Osteoblast (primary cell): ENCODE data around the gene ANXA11. TPM values are rescaled to one million over a fixed set of nuclear protein-coding genes. Genes with fewer than 3 reads are reported as not detected.

Experiments
- DNase-seq: peaks from one replicate; pipeline ENCODE4 v3.0.0; 2011; ENCODE audit warnings: low spot score, mixed read lengths; ENCODE audit not compliant: insufficient read length; ENCODE audit errors: missing footprints
- H2AFZ ChIP-seq: 2 replicates; pipeline ENCODE4 v1.6.0; 2011; ENCODE audit warnings: mild to moderate bottlenecking, low read length
- H3K27ac ChIP-seq: 2 replicates; pipeline ENCODE4 v1.5.1; 2011; ENCODE audit warnings: mild to moderate bottlenecking, low read depth, low read length, moderate library complexity
- H3K27me3 ChIP-seq: 2 replicates; pipeline ENCODE4 v1.6.0; 2012; ENCODE audit warnings: mild to moderate bottlenecking, control low read depth, inconsistent platforms, low read length, moderate library complexity; ENCODE audit not compliant: insufficient read depth
- H3K36me3 ChIP-seq: 2 replicates; pipeline ENCODE4 v1.5.1; 2011; ENCODE audit warnings: mild to moderate bottlenecking, low read length, control low read depth, moderate library complexity; ENCODE audit not compliant: insufficient read depth
- H3K4me1 ChIP-seq: 2 replicates; pipeline ENCODE4 v1.5.1; 2011; ENCODE audit warnings: mild to moderate bottlenecking, low read length, control low read depth, moderate library complexity; ENCODE audit not compliant: insufficient read depth
- H3K4me2 ChIP-seq: 2 replicates; pipeline ENCODE4 v1.6.0; 2011; ENCODE audit warnings: mild to moderate bottlenecking, low read length; ENCODE audit not compliant: insufficient read depth
- H3K4me3 ChIP-seq: fragments of 200-600 bp; sonication (generic); 3 replicates; pipeline ENCODE4 v1.5.1; 2012; ENCODE audit warnings: mild to moderate bottlenecking, low read length, inconsistent platforms; ENCODE audit not compliant: insufficient read depth
- H3K79me2 ChIP-seq: 2 replicates; pipeline ENCODE4 v1.6.0; 2012; ENCODE audit warnings: mild to moderate bottlenecking, low read length, control low read depth, inconsistent platforms; ENCODE audit not compliant: insufficient read depth
- H3K9me3 ChIP-seq: 2 replicates; pipeline ENCODE4 v1.5.1; 2011; ENCODE audit warnings: low read depth, low read length, control low read depth
- H4K20me1 ChIP-seq: 2 replicates; pipeline ENCODE4 v1.6.0; 2012; ENCODE audit warnings: mild to moderate bottlenecking, low read length, control low read depth; ENCODE audit not compliant: insufficient read depth
- total RNA-seq: library from RNA; depleted of rRNA; stranded (reverse); fragments of >200 nt; gene quantifications from 2 replicates; pipeline ENCODE4 v1.2.3, GENCODE V29; 2012
- TF ChIP-seq, protein P1 (sequence below): IDR thresholded peaks from 2 replicates; pipeline ENCODE4 v1.5.1; 2011; ENCODE audit warnings: mild to moderate bottlenecking, low read depth, low read length, moderate library complexity; ENCODE audit errors: extremely low read depth

Gene ANXA11
- total RNA-seq, 1 donor, result 112 TPM

DNA sequence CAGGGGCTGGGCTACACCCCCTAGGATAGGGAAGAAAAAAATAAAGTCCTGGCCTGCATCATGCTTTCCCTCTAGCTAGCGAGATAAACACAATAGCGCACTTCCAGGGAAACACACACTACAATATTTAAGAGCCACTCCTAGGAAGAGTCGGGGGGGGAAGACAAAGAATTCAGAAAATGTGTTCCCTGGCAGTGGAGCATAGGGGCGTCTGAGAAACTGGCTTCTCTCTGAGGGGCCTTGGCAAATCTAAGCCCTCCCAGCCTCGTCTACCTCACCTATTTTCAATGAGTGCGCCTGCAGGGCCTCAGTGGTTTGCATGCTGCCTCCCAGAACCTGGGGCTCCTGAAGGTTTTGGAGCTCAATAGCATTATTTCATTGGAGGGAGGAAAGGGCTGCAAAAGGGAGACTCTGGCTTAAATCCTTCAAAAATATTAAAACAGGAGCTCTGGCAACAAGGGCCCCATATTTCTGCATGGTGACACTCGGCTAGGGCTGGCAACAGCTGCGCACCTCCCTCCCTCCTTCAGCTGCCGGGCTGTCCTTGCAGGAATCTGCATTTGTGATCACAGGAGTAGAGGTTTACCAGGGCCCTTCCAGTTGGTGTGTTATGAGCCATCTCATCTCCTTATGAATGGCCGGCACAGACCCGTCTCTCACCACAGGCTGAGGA, 10.8 kb downstream of the ANXA11 start:
- H2AFZ ChIP-seq, result no peak overlapping the region
- no peaks in the 10 kb centered on the region for H3K9me3 ChIP-seq
- peaks cover 97% of the 10 kb centered on the region for H3K79me2 ChIP-seq
- no peak overlapping the region for H3K4me3 ChIP-seq
- TF ChIP-seq, protein P1, sequence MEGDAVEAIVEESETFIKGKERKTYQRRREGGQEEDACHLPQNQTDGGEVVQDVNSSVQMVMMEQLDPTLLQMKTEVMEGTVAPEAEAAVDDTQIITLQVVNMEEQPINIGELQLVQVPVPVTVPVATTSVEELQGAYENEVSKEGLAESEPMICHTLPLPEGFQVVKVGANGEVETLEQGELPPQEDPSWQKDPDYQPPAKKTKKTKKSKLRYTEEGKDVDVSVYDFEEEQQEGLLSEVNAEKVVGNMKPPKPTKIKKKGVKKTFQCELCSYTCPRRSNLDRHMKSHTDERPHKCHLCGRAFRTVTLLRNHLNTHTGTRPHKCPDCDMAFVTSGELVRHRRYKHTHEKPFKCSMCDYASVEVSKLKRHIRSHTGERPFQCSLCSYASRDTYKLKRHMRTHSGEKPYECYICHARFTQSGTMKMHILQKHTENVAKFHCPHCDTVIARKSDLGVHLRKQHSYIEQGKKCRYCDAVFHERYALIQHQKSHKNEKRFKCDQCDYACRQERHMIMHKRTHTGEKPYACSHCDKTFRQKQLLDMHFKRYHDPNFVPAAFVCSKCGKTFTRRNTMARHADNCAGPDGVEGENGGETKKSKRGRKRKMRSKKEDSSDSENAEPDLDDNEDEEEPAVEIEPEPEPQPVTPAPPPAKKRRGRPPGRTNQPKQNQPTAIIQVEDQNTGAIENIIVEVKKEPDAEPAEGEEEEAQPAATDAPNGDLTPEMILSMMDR, result no peak
- peaks cover 26% of the 10 kb centered on the region for H3K4me1 ChIP-seq
- H3K27ac ChIP-seq, result peak overlapping the region; percentile 5
- H3K4me2 ChIP-seq, result no peak overlapping the region
- no peaks in the 10 kb centered on the region for H3K27me3 ChIP-seq
- DNase-seq, result no peak
- peaks cover 49% of the 10 kb centered on the region for H4K20me1 ChIP-seq
- H3K36me3 ChIP-seq, result peaks cover 9% of the 10 kb centered on the region

DNA sequence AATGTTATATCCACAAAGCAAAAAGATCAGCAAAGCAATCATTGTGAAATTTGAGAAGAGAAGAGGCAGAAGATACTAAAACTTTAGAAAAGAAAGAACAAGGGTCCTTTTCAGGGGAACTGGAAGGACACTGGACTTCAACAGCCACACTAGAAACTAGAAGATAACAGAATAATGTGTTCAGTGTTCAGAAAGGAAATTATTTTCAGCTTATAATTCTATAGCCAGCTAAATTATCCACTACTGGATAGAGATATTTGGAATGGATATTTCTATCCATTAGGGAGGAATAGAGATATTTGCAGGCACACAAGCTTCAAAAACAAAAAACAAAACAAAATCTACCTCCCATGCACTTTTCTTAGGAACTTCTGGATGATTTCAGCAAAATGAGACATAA, 12.8 kb downstream of the ANXA11 start:
- peaks cover 17% of the 10 kb centered on the region for H3K4me1 ChIP-seq
- H3K4me2 ChIP-seq, result no peak overlapping the region
- TF ChIP-seq, protein P1, result no peak
- peaks cover 9% of the 10 kb centered on the region for H3K36me3 ChIP-seq
- H3K27ac ChIP-seq, result no peak overlapping the region
- peaks cover 98% of the 10 kb centered on the region for H3K79me2 ChIP-seq
- no peaks in the 10 kb centered on the region for H3K9me3 ChIP-seq
- no peak overlapping the region for H3K4me3 ChIP-seq
- no peak for DNase-seq
- peaks cover 58% of the 10 kb centered on the region for H4K20me1 ChIP-seq
- no peaks in the 10 kb centered on the region for H3K27me3 ChIP-seq
- H2AFZ ChIP-seq, result no peak overlapping the region

DNA sequence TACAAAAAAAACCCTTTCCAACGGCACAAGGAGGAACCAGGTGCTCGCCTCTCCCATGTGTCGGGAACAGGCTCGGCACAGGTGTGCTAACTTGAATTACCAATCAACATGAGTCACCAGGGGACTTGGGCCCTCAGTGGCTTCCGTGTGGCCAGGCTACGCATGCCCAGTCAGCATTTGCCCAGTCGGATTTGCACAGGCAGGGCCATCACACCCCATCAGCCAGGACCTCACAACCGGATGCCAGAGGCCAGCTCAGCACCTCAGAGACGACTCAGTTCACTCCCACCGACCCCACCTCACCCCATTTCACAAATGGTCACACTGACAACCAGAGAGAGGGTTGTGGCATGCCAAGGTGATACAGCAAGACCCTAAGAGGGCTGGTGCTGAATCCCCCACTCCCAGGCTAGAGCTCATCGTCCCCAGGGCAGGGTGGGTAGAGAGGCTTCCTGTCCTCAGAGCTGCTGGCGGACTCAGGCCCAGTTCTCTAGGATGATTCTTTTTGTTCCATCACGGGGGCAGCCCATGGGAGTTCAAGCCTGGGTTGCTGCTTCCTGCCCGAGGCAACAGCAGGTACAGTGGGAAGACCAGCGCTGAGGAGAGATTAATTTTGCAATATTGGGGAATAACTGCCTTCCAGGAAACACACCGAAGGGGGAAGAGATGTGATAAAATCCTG, 13.6 kb downstream of the ANXA11 start:
- peaks cover 60% of the 10 kb centered on the region for H4K20me1 ChIP-seq
- H3K4me1 ChIP-seq, result peaks cover 21% of the 10 kb centered on the region
- H3K27ac ChIP-seq, result no peak overlapping the region
- no peak overlapping the region for H2AFZ ChIP-seq
- H3K4me2 ChIP-seq, result no peak overlapping the region
- no peaks in the 10 kb centered on the region for H3K9me3 ChIP-seq
- peaks cover 98% of the 10 kb centered on the region for H3K79me2 ChIP-seq
- peaks cover 9% of the 10 kb centered on the region for H3K36me3 ChIP-seq
- H3K27me3 ChIP-seq, result no peaks in the 10 kb centered on the region
- TF ChIP-seq, protein P1, result no peak
- DNase-seq, result no peak
- H3K4me3 ChIP-seq, result no peak overlapping the region

DNA sequence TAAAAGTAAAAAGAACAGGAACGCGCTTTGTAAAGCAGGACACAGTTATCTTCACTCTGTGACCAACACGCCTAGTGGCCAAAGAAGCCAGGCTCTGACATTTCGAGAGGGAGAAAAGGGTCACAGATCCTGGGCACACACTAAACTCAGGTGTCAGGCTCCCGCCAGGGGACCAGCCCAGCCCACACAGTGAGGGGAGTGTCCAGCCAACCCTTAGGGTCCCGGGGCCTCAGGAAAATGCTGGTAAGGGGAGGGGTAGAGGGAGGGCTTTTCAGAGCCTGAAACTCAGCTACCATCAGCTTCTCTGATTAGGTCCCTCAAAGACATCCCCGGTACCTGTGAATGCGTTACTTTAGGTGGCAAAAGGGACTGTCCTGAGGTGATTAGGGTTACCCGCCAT, 16.6 kb downstream of the ANXA11 start:
- Histone ChIP-seq H3K4me1 (peaks cover 17% of the 10 kb centered on the region), H3K27me3 (no peaks in the 10 kb centered on the region), H3K36me3 (no peaks in the 10 kb centered on the region), H2AFZ (no peak overlapping the region), H3K9me3 (no peaks in the 10 kb centered on the region), H3K4me3 (no peak overlapping the region), H4K20me1 (peaks cover 71% of the 10 kb centered on the region), H3K4me2 (no peak overlapping the region), H3K79me2 (peaks cover 98% of the 10 kb centered on the region), H3K27ac (peak overlapping the region; percentile 33)
- no peak for DNase-seq
- TF ChIP-seq, protein P1, result no peak
